ENCODE data around the gene CTCF.

GRCh38 chr16:67669499-67670101 lies 107.3 kb downstream of the CTCF start:
- no peak for TF ChIP-seq CTCF (conservative IDR thresholded peaks at IDR 0.05; ENCODE audit: low read depth in 2 of 2)
- no peak for TF ChIP-seq REST (IDR thresholded peaks at IDR 0.05; ENCODE audit: unreplicated experiment)
- no peak for TF ChIP-seq POLR2AphosphoS5 (IDR thresholded peaks at IDR 0.05; ENCODE audit: low read depth)
- TF ChIP-seq EZH2 (IDR thresholded peaks at IDR 0.05; ENCODE audit: low read depth, unreplicated experiment): no peak
- TF ChIP-seq ETS1 (IDR thresholded peaks at IDR 0.05): no peak
- no peak for TF ChIP-seq EZH2phosphoT487 (IDR thresholded peaks at IDR 0.05; ENCODE audit: unreplicated experiment)
- TF ChIP-seq ZNF114 (CRISPR knock-in tag; IDR thresholded peaks at IDR 0.05): no peak
